Activated effector memory CD4-positive, alpha-beta T cell treated with Interleukin-2 at 50 U/mL for 16 hours (primary cell): ENCODE measurements around the gene MRPL32.
A peak's percentile ranks its signal among the peaks of the same experiment; 100 is the strongest.
"Not testable (repeated sequence)": the region's sequence is repeated elsewhere in the genome, so short reads cannot be mapped to it uniquely, and the experiment has no call there.

ENCODE experiments used
- DNase-seq: peaks from one replicate; pipeline ENCODE4 v3.0.0-alpha.2; 2020

Gene MRPL32

DNA sequence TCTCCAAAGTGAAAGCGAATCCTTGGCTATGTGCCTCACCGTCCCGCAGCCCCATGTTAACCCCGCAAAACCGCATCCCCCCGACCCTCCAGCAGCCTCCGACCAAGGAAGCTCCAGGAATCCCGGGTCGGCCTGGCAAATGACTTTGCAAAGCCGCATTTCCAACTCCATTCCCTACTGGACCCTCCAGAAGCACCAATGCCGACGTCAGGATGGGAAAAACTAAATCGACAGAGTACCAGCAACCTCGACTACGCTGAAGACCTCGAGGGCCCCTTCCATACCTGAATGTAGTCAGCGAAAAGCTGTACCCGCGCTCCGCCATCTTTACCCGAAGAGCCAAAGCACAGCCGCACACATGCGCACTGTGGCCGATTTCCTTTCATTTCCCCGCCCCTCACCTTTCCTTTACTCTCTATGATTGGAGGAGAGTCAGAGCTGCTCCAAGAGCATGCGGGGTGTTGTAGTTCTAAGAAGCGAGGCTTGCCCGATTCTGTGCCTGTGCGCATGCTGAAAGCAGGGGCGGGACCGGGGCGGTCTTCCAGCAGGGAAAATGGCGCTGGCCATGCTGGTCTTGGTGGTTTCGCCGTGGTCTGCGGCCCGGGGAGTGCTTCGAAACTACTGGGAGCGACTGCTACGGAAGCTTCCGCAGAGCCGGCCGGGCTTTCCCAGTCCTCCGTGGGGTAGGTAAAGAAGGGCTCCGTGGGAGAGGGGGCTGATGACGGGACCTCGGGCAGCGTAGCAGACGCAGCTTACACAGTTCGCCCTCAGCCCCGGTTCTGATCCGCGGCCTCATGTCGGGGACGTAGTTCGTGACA is at the start of gene MRPL32, which contains the start of gene PSMA2:
TSS of gene MRPL32 (plus strand) at position 543 of the 818 bp plus-strand sequence. CDS start at position 554, 11 bp downstream.
TSS of gene PSMA2 (minus strand) at position 341 of the 818 bp plus-strand sequence. CDS start at position 325, 16 bp downstream.
- peak; percentile 92 for DNase-seq

GRCh38 chr7:42883950-42884349 is 48.2 kb upstream of the MRPL32 start:
- no peak for DNase-seq

GRCh38 chr7:42885183-42885582 is 47.0 kb upstream of the MRPL32 start:
- not testable (repeated sequence) for DNase-seq

DNA sequence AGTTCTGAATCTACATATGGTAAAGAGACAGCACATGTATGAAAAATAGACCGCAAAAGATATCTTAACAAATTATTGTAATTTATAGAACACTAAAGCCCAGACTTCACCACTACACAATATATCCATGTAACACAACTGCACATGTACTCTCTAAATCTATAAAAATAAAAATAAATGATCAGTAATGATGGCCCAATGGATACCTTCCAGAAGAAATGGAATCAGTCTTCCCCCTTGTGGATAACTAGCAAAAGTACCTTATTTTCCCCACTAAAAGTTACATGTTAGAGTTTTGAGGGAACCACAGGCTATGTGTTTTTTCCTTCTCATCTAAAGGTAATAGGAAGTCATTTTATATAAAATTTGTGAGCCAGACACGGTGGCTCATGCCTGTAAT is 46.0 kb upstream of the MRPL32 start:
- DNase-seq: no peak

DNA sequence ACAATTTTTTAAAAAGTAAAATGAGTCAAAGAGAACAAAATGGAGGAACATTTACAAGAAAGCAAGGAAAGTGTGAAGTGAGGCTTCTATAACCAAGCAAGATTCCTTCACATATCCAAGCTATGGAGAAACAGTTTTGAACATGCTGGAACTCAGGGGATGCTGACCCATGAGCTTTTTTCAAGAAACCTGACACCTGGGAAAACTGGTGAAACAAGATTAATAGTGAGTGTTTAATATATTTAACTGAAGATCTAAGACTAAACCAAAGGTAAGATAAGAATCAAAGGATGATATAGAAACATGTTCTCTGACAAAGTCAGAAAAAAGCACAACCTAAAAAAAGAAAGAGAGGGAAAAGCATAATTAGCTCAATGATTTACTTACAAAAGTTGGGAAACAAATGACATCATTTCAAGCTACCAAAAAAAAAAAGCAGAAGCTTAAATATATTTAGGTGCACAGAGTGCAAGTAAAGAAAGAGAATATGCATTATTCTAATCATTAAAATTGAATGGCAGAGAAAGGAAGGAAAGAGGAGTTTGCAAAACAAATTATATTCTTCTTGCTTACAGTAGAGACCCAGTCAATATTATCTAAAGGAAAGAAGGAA is 45.2 kb upstream of the MRPL32 start:
- no peak for DNase-seq

GRCh38 chr7:42893346-42894240 is 38.6 kb upstream of the MRPL32 start:
- DNase-seq: no peak

DNA sequence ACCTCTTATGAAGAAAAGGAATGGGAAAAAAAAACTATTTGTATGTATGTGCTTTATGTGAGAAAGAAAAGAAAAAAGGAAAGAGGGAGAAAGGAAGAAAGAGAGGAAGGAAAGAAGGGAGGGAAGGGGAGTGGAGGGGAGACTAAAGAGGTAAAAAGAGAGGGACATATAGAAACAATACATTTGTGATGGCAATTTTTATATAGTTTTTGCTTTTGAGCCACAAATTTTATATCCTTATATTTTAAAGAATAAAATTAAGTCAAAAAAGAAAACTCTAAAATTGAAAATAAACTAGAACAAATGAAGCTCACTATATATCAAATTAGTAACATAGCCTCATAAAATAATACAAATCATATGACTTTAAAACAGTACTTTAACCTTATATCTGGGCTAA is 31.3 kb upstream of the MRPL32 start:
- DNase-seq: no peak

- no peak for DNase-seq
These were observed 29.8 kb upstream of the MRPL32 start for GRCh38 chr7:42902331-42902730.

- no peak for DNase-seq
These were observed 26.0 kb upstream of the MRPL32 start for GRCh38 chr7:42906181-42906580.

- DNase-seq: no peak
These were observed 24.9 kb upstream of the MRPL32 start for GRCh38 chr7:42907316-42907715.

DNA sequence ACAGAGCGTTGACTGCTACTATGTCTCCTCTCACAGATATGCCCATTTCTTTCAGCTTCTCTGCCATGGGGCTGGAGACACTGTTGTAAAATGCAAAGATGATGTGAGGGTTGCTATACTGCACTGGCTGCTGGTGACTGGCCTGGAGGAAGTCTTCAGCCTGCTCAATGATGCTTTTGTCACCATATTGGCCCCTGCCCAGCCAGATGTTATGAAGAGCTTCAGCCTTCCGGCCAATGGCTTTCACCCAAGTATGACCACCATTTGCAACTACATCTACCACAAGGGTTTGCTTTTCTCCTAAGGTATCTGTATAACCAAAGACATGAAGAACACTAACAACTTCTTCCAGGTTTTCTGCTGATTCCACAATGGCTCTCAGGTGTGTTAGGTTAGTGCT is 21.9 kb upstream of the MRPL32 start:
- DNase-seq: no peak

GRCh38 chr7:42911454-42912447 is 20.4 kb upstream of the MRPL32 start, which contains the start of gene C7orf25:
Gene C7orf25 (minus strand): TSS chr7:42912070. CDS start chr7:42910900, 1,170 bp downstream.
- DNase-seq: peak; percentile 93

DNA sequence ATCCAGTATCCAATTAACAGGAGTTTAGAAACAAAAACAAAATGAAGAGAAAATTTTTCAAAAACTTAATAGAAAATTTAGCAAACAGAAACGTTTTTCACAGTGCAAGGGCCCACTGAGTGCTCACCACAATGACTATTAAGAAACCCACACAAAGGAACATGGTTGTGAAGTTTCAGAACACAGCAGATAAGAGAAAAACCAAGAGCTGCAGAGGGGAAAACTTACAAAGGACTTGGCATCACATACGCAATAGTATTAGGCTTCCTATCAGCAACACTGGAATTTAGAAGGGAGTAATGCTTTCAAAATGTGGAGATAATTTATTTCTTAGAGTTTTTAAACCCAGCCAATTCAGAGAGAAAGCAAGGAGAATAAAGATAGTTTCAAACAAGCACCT is 18.6 kb upstream of the MRPL32 start:
- DNase-seq: no peak

GRCh38 chr7:42914009-42914408 is 18.2 kb upstream of the MRPL32 start:
- no peak for DNase-seq

DNA sequence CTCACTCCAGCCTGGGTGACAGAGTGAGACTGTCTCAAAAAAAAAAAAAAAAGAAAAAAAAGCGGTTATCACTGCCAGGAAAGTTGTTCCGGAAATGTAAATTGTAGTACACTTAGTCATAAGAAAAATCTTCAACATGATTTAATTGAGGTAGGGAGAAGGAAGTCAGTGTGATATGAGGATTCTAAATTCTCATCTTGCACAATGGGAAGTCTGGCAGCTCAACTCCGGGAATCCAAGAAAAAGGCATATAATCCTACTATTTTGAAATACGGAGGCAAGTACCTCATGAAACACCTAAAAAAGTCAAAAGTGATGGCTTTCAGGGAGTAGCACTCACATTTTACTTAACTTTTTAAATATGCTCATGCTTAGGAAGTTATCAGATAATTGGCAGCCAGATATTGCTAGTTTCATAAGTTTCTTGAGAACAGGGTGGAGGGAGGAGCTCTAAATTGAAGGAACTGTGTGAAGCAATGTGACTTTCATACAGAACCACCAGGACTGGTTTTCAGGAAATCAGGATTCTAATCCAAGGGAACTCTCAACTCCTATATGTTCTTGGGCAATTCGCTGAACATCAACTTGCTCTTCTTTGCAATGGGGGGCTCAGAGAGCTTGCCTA is 17.6 kb upstream of the MRPL32 start:
- no peak for DNase-seq

DNA sequence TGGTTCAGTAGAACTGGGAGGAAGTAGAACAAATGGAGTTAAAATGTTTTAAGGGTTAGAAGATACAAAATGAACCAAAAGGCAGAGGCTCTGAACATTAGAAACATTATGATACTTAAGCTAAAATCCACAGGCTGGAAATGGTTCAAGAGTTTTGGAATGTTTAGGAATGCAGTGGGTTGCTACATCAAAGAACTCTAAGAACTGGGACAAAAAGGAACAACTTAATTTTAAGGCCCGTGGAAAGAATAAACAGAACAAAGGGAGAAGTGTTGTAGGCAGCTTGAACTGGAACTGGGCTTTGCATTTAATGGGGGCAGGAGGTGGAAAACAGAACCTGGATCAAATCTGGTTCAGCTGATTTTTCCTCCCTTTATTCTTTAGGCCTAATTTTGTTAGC is 16.8 kb upstream of the MRPL32 start:
- DNase-seq: no peak

DNA sequence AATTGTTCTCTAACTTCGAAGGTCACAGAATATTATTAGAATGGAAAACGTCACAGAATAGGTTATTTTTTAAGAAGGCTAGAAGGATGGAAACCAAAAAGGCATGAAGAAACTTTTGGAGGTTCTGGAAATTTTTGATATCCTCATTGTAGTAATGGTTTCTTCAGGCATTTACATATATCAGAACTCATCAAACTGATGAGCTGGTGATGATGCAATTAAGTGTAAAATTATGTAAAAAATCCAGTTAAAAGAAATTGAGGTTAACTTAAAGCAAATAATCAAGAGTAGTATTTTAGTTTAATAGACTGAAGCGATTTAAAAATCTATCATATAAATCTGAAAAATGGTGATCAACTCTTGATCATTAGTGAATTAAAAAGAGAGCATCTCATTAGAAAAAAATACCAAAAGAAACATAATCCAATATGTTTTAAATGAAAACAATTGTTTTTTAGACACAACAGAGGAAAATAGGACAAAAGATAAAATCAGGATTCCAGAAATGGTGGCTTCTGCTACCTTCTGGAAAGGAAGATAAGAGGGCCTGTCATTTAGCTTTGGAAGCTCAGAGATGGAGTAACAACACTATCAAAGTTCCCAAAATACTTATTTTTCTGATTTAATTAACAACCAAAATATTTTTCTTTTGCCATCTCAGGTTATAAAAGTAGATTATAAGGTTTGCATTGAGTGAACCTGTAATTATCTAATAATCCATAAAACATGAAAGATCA is 10.0 kb upstream of the MRPL32 start:
- no peak for DNase-seq

DNA sequence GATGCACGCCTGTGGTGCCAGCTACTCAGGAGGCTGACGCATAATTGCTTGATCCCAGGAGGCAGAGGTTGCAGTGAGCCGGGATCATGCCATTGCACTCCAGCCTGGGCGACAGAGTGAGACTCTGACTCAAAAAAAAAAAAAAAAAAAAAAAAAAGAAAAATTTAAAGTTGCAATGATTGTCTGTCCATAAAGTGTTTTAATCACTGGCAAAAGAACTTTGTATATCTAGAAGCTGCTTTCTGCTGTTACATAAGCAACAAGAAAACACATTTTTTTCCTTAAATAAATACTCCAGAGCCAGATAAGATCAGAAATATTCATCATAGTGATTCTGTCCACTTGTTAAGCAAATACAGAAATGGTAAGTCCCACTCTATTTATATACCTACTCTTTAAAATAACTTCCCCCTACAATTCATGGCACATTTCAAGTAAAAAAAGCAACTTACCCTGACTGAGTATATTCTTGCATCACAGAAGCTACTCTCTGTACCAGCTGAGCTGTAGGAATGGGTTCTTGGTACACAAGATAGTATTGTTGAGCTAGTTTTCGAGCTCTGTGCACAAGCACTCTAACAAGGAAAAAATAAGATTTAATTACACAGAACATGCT is 7.8 kb upstream of the MRPL32 start:
- no peak for DNase-seq

DNA sequence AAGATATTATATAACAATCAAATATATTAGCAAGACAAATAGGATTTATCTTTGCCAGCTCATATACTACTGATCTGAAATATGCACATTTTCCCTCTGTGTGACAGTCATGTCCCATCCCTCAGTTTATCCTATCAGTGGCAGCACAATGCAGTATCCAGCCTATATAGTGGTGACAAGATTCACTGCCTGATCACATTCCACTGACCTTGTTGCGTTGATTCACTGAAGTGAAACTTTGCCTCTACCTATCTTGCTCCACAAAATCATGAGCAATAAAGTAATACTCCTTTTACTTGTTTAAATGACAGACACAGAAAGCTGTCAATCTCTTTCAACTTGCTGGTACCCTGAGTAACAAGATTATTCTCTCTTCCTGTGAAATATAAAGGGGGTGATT is 6.5 kb upstream of the MRPL32 start:
- DNase-seq: no peak

DNA sequence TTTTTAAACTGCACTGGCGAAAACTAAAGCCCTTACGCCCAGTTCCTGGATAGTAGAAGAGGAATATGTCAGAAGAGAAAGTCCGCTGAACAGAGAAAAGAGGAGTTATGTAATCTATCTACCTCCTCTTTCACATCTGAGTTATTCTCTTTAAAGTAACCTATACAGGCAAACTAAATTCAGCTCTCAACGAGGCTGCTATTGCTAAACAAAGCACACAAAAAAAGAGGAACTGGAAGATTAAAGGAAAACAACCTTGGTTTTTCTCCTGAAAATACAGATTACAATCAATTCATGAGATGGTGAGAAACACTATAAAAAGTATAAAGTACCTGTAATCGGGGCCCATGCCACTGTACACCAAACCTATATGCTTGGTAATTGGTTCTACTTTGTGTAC is 6.0 kb upstream of the MRPL32 start:
- DNase-seq: no peak
